Measurements from ENCODE around the gene SLC38A3.

The SLC38A3 gene

DNA sequence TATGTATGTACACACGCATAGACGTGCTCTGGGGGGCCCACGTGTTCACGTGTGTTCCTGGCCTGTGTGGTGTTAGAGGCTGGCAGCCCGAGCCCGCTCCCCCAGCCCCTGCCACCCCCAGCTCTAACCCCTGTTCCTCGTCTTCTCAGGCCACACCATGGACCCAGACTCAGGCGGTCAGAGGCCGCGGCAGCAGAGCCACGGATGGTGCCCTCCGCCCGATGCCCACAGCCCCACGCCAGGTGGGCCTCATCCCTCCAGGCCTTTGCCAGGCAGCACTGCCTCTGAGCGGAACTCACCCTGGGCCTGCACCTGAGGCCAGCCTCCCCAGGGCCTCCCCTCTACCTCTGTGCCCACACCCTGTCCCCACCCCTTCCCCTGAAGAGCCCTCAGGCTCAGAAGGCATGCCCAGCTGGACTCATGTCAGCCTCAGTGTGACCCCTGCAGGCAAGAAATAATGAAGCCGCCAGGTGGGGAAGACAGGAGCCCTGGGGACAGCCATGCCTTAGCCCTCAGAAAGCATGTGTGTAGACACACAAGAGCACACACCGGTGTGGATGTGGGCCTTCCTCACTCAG lies 30.0 kb upstream of the SLC38A3 start:
- TF ChIP-seq RAD21 (IDR thresholded peaks at IDR 0.05; ENCODE audit: low read depth) (peak; percentile 28; the same call in 1 of the 2 replicates), YY1 (IDR thresholded peaks at IDR 0.05; ENCODE audit: low read depth) (no peak)

DNA sequence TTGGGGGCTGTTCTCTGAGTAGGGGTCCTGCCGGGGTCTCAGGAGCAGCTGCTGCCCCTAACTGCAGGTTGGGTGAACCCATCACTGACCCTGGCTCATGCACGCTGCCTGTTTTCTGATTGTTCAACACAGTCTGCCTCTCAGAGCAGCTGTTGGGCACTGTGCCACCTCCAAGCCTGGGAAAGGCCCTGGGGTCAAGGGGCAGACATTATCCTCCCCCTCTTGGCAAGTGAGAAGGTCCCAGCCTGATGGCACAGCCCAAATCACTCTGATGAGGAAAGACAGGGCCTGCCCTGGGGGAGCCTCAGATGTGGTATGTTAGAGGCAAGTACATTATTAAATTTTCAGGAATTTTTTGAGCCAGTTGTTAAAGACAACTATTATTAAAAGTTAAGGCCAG lies 27.7 kb upstream of the SLC38A3 start:
- TF ChIP-seq TAF1 (IDR thresholded peaks at IDR 0.05; ENCODE audit: low read depth) (no peak), FOXM1 (IDR thresholded peaks at IDR 0.05; ENCODE audit: borderline replicate concordance, low read depth) (no peak), RAD21 (IDR thresholded peaks at IDR 0.05; ENCODE audit: low read depth) (no peak), YY1 (IDR thresholded peaks at IDR 0.05; ENCODE audit: low read depth) (no peak), EP300 (IDR thresholded peaks at IDR 0.05; ENCODE audit: borderline replicate concordance) (no peak), EGR1 (IDR thresholded peaks at IDR 0.05) (no peak), CREB1 (IDR thresholded peaks at IDR 0.05; ENCODE audit: low read depth) (no peak), ZBTB7A (IDR thresholded peaks at IDR 0.05; ENCODE audit: low read depth) (no peak), NFIC (IDR thresholded peaks at IDR 0.05) (no peak), TEAD4 (IDR thresholded peaks at IDR 0.05) (no peak), CEBPB (IDR thresholded peaks at IDR 0.05) (no peak)
- TF ChIP-seq, protein P1, sequence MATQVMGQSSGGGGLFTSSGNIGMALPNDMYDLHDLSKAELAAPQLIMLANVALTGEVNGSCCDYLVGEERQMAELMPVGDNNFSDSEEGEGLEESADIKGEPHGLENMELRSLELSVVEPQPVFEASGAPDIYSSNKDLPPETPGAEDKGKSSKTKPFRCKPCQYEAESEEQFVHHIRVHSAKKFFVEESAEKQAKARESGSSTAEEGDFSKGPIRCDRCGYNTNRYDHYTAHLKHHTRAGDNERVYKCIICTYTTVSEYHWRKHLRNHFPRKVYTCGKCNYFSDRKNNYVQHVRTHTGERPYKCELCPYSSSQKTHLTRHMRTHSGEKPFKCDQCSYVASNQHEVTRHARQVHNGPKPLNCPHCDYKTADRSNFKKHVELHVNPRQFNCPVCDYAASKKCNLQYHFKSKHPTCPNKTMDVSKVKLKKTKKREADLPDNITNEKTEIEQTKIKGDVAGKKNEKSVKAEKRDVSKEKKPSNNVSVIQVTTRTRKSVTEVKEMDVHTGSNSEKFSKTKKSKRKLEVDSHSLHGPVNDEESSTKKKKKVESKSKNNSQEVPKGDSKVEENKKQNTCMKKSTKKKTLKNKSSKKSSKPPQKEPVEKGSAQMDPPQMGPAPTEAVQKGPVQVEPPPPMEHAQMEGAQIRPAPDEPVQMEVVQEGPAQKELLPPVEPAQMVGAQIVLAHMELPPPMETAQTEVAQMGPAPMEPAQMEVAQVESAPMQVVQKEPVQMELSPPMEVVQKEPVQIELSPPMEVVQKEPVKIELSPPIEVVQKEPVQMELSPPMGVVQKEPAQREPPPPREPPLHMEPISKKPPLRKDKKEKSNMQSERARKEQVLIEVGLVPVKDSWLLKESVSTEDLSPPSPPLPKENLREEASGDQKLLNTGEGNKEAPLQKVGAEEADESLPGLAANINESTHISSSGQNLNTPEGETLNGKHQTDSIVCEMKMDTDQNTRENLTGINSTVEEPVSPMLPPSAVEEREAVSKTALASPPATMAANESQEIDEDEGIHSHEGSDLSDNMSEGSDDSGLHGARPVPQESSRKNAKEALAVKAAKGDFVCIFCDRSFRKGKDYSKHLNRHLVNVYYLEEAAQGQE (IDR thresholded peaks at IDR 0.05; ENCODE audit: low read depth) = no peak
- TF ChIP-seq, protein P2, sequence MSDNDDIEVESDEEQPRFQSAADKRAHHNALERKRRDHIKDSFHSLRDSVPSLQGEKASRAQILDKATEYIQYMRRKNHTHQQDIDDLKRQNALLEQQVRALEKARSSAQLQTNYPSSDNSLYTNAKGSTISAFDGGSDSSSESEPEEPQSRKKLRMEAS (IDR thresholded peaks at IDR 0.05) = no peak
- TF ChIP-seq, protein P3, sequence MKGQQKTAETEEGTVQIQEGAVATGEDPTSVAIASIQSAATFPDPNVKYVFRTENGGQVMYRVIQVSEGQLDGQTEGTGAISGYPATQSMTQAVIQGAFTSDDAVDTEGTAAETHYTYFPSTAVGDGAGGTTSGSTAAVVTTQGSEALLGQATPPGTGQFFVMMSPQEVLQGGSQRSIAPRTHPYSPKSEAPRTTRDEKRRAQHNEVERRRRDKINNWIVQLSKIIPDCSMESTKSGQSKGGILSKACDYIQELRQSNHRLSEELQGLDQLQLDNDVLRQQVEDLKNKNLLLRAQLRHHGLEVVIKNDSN (IDR thresholded peaks at IDR 0.05) = no peak

DNA sequence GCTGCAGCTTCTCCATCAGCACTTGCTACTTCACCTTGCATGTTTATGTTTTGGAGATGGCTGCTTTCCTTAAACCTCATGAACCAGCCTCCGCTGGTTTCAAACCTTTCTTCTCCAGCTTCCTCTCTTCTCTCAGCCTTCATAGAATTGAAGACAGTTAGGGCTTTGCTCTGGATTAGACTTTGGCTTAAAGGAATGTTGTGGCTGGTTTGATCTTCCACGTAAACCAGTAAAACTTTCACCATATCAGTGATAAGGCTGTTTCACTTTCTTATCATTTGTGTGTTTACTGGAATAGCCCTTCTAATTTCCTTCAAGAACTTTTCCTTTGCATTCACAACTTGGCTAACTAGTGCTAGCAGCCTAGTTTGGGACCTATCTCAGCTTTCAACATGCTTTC lies 25.4 kb upstream of the SLC38A3 start:
- TF ChIP-seq, protein P3 (IDR thresholded peaks at IDR 0.05) = no peak
- no peak for TF ChIP-seq TAF1 (IDR thresholded peaks at IDR 0.05; ENCODE audit: low read depth)

DNA sequence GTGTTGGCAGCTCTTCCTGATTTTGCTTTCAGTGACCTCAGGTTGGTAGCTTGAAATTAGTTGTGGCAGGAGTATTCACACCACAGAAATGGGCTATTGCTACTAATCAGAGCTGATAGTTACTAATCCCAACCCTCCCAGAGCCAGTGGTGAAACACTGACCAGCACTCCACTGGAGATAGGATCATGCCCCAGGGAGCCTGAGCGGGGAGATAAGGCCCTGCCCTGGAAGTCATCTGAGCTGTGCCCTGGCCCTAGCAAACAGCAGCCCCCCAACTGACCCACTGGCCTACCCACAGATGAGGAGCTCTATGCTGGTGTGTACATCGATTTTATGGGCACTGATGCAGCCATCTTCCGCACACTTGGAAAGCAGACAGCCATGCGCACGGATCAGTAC lies 23.1 kb upstream of the SLC38A3 start:
- TF ChIP-seq YY1 (IDR thresholded peaks at IDR 0.05; ENCODE audit: low read depth) = no peak
- no peak for TF ChIP-seq EP300 (IDR thresholded peaks at IDR 0.05; ENCODE audit: borderline replicate concordance)
- TF ChIP-seq CREB1 (IDR thresholded peaks at IDR 0.05; ENCODE audit: low read depth) = no peak
- no peak for TF ChIP-seq RAD21 (IDR thresholded peaks at IDR 0.05; ENCODE audit: low read depth)
- no peak for TF ChIP-seq TAF1 (IDR thresholded peaks at IDR 0.05; ENCODE audit: low read depth)
- TF ChIP-seq NFIC (IDR thresholded peaks at IDR 0.05) = no peak
- TF ChIP-seq TCF12 (IDR thresholded peaks at IDR 0.05; ENCODE audit: low read depth) = no peak
- TF ChIP-seq CEBPB (IDR thresholded peaks at IDR 0.05) = no peak
- no peak for TF ChIP-seq FOXM1 (IDR thresholded peaks at IDR 0.05; ENCODE audit: borderline replicate concordance, low read depth)
- TF ChIP-seq ZBTB7A (IDR thresholded peaks at IDR 0.05; ENCODE audit: low read depth) = no peak
- TF ChIP-seq, protein P2 (IDR thresholded peaks at IDR 0.05) = no peak
- no peak for TF ChIP-seq EGR1 (IDR thresholded peaks at IDR 0.05)
- TF ChIP-seq, protein P3 (IDR thresholded peaks at IDR 0.05) = no peak
- TF ChIP-seq, protein P1 (IDR thresholded peaks at IDR 0.05; ENCODE audit: low read depth) = no peak
- no peak for TF ChIP-seq TEAD4 (IDR thresholded peaks at IDR 0.05)

DNA sequence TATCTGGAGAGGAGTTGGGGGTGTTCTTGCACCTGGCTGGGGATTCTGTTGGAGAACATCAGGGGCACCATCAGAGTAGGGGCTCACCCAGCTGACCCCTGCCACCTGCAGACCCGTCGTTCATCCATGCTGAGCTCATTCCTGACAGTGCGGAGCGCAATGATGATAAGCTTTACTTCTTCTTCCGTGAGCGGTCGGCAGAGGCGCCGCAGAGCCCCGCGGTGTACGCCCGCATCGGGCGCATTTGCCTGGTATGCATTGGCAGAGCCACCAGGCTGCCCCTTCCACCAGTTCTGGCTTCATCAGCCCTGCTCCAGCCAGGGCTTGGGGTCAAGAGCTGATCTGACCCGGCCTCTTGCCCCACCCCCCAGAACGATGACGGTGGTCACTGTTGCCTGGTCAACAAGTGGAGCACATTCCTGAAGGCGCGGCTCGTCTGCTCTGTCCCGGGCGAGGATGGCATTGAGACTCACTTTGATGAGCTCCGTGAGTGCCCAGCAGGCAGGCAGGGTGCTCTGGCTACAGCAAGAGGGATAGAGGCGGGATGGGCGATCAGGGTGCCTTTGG lies 22.5 kb upstream of the SLC38A3 start:
- TF ChIP-seq, protein P1 (IDR thresholded peaks at IDR 0.05; ENCODE audit: low read depth) = no peak
- TF ChIP-seq NFIC (IDR thresholded peaks at IDR 0.05) (no peak), CEBPB (IDR thresholded peaks at IDR 0.05) (no peak), YY1 (IDR thresholded peaks at IDR 0.05; ENCODE audit: low read depth) (no peak), ZBTB7A (IDR thresholded peaks at IDR 0.05; ENCODE audit: low read depth) (no peak), EGR1 (IDR thresholded peaks at IDR 0.05) (no peak), TEAD4 (IDR thresholded peaks at IDR 0.05) (no peak), TCF12 (IDR thresholded peaks at IDR 0.05; ENCODE audit: low read depth) (no peak), TAF1 (IDR thresholded peaks at IDR 0.05; ENCODE audit: low read depth) (no peak), EP300 (IDR thresholded peaks at IDR 0.05; ENCODE audit: borderline replicate concordance) (no peak), RAD21 (IDR thresholded peaks at IDR 0.05; ENCODE audit: low read depth) (no peak), FOXM1 (IDR thresholded peaks at IDR 0.05; ENCODE audit: borderline replicate concordance, low read depth) (no peak), CREB1 (IDR thresholded peaks at IDR 0.05; ENCODE audit: low read depth) (no peak)
- TF ChIP-seq, protein P3 (IDR thresholded peaks at IDR 0.05) = no peak
- TF ChIP-seq, protein P2 (IDR thresholded peaks at IDR 0.05) = no peak
